ENCODE data around the gene GZMM.

GZMM gene

GRCh38 chr19:538641-539428, 5.0 kb upstream of the GZMM start:
- H3K27me3 Mint-ChIP-seq, result no peaks in the 10 kb centered on the region
- no peak overlapping the region for H3K27ac Mint-ChIP-seq
- no peaks in the 10 kb centered on the region for H3K36me3 Mint-ChIP-seq
- no peaks in the 10 kb centered on the region for H3K9me3 Mint-ChIP-seq (ENCODE audit: low read depth)
- peaks cover 10% of the 10 kb centered on the region for H3K4me1 Mint-ChIP-seq (ENCODE audit: low read depth)
- H3K4me3 Mint-ChIP-seq, result no peak overlapping the region

DNA sequence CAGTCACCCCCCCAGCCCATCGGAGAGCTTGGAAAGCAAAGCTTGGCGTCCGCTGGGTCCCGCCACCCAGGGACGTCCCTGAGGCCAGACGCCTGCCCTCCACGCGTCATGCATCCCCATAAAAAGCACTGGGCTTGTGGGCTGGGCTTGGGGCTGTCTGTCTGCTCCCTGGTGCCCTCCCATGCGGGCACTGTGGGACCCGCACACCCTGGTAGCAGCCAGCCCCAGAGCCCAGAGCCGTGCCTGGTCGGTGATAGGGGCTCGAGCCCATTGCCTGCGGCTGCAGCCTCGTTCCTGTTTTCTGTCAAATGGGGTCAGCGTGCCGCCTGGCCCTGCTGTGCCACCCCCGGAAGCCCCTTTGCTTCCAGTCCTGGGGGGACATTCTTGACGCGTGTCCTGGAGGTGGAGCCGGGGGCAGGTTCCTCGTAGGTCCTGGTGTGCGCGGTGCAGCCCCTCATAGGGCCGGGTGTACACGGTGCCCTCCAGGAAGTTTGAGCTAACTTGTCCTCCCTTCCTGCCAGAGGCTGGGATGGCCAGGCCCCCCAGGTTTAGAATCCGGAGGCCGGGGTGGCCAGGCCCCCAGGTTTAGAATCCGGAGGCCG, 4.3 kb upstream of the GZMM start:
- peaks cover 14% of the 10 kb centered on the region for H3K4me1 Mint-ChIP-seq (ENCODE audit: low read depth)
- no peak overlapping the region for H3K27ac Mint-ChIP-seq
- no peaks in the 10 kb centered on the region for H3K36me3 Mint-ChIP-seq
- H3K27me3 Mint-ChIP-seq, result no peaks in the 10 kb centered on the region
- H3K4me3 Mint-ChIP-seq, result no peak overlapping the region
- no peaks in the 10 kb centered on the region for H3K9me3 Mint-ChIP-seq (ENCODE audit: low read depth)

GRCh38 chr19:540867-541637, 2.8 kb upstream of the GZMM start:
- Mint-ChIP-seq H3K27ac (no peak overlapping the region), H3K27me3 (no peaks in the 10 kb centered on the region), H3K4me3 (no peak overlapping the region), H3K4me1 (ENCODE audit: low read depth) (peaks cover 18% of the 10 kb centered on the region), H3K9me3 (ENCODE audit: low read depth) (no peaks in the 10 kb centered on the region), H3K36me3 (no peaks in the 10 kb centered on the region)

- Mint-ChIP-seq H3K27me3 (no peaks in the 10 kb centered on the region), H3K36me3 (no peaks in the 10 kb centered on the region), H3K4me3 (no peak overlapping the region), H3K27ac (no peak overlapping the region), H3K4me1 (ENCODE audit: low read depth) (peaks cover 18% of the 10 kb centered on the region), H3K9me3 (ENCODE audit: low read depth) (no peaks in the 10 kb centered on the region)
These were observed 2.2 kb upstream of the GZMM start for GRCh38 chr19:541699-542098.

DNA sequence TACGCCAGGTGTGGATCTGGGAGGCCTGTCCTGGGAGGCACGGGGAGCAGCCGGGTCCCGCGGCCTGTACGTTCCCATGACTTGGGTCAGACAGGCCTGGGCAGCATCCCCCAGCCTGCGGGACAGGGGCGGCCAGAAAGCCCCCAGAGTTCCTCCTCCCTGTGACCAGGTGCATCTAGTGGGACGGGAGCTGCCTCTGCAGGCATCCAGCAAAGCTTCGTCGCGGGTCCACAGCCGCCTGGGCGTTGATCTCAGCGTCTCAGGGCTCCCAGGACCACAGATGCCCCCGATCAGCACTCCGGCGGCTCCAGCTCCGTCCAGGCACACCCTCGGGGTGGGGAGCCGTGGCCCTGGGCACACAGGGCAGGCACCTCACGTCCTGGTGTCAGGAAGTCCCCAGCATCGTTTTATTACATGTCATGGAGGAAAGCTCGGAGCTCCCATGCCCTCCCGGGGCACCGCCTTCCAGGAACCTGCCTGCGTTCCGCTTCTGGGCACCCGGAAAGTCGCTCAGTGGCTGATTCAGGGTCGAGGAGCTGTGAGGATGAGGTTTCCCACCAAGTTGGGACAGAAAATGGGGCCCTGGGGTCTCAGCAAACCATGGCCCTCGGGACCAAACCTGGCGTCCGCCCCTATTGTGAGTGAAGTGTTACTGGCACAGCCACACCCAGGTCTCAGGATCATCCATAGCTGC, 1.5 kb upstream of the GZMM start:
- H3K4me1 Mint-ChIP-seq (ENCODE audit: low read depth), result peaks cover 21% of the 10 kb centered on the region
- no peak overlapping the region for H3K27ac Mint-ChIP-seq
- H3K27me3 Mint-ChIP-seq, result no peaks in the 10 kb centered on the region
- H3K36me3 Mint-ChIP-seq, result no peaks in the 10 kb centered on the region
- no peak overlapping the region for H3K4me3 Mint-ChIP-seq
- H3K9me3 Mint-ChIP-seq (ENCODE audit: low read depth), result no peaks in the 10 kb centered on the region

- Mint-ChIP-seq H3K4me1 (ENCODE audit: low read depth) (peaks cover 22% of the 10 kb centered on the region), H3K36me3 (peaks cover 2% of the 10 kb centered on the region), H3K27ac (no peak overlapping the region), H3K4me3 (no peak overlapping the region), H3K27me3 (no peaks in the 10 kb centered on the region), H3K9me3 (ENCODE audit: low read depth) (no peaks in the 10 kb centered on the region)
These were observed 3.3 kb downstream of the GZMM start for GRCh38 chr19:547117-547516.

GRCh38 chr19:547836-548720, 4.2 kb downstream of the GZMM start:
- Mint-ChIP-seq H3K9me3 (ENCODE audit: low read depth) (no peaks in the 10 kb centered on the region), H3K4me1 (ENCODE audit: low read depth) (peaks cover 22% of the 10 kb centered on the region), H3K36me3 (peaks cover 2% of the 10 kb centered on the region), H3K27ac (no peak overlapping the region), H3K4me3 (no peak overlapping the region), H3K27me3 (no peaks in the 10 kb centered on the region)

DNA sequence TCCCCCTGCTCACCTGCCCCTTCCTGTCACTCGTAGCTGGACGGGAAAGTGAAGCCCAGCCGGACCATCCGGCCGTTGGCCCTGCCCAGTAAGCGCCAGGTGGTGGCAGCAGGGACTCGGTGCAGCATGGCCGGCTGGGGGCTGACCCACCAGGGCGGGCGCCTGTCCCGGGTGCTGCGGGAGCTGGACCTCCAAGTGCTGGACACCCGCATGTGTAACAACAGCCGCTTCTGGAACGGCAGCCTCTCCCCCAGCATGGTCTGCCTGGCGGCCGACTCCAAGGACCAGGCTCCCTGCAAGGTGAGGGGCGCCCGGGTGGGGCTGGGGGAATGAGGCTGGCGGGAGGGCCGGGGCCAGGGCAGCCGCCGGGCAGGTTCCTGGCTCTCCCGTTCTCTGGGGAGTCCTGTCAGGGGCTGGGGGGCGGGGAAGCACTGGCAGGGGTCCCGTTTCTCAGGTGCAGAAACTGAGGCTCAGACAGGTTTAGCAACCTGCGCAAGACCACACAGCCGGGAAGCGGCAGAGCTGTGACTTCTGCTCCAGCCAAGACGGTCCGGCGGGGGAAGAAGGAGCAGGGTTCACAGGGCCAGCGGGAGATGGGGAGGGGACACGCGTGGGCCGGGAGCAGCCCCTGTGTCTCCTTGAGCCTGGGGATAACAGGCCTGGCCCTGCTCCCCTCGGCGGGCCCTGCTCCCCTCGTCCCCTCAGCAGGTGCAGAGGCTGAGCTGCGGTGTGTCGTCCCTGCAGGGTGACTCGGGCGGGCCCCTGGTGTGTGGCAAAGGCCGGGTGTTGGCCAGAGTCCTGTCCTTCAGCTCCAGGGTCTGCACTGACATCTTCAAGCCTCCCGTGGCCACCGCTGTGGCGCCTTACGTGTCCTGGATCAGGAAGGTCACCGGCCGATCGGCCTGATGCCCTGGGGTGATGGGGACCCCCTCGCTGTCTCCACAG, 5.3 kb downstream of the GZMM start:
- Mint-ChIP-seq H3K36me3 (peaks cover 2% of the 10 kb centered on the region), H3K4me3 (no peak overlapping the region), H3K27ac (no peak overlapping the region), H3K4me1 (ENCODE audit: low read depth) (peaks cover 12% of the 10 kb centered on the region), H3K27me3 (no peaks in the 10 kb centered on the region), H3K9me3 (ENCODE audit: low read depth) (no peaks in the 10 kb centered on the region)

DNA sequence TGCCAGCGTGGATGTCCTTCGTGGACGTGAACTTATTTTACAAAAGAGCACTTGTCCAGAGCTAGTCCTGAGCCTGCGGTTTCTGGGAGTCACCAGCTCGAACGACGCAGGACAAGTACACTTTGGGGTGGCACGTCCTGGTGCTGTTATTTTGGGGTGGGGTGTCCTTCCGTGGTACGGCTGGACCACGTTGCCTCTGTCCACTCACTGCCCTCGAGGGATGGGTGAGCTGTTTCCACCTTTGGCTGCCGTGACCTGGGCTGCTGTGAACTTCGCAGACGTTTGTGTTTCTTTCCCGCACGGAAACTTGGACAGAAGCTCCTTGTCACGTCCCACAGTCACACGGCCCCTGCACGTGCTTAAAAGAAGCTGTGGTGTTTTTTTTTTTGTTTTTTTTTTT, 11.0 kb downstream of the GZMM start:
- Mint-ChIP-seq H3K4me1 (ENCODE audit: low read depth) (peaks cover 4% of the 10 kb centered on the region), H3K27me3 (no peaks in the 10 kb centered on the region), H3K36me3 (no peaks in the 10 kb centered on the region), H3K9me3 (ENCODE audit: low read depth) (no peaks in the 10 kb centered on the region), H3K4me3 (no peak overlapping the region), H3K27ac (no peak overlapping the region)

DNA sequence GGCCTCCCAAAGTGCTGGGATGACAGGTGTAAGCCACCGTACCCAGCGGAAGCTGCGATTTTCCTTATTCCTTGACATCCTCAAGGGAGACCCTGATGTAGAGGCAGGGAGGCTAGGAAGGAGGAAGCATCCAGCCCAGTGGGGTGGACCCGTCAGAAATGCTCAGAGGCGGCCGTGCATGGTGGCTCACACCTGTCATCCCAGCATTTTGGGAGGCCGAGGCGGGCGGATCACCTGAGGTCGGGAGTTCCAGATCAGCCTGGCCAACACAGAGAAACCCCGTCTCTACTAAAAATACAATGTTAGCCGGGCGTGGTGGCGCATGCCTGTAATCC, 11.6 kb downstream of the GZMM start:
- no peaks in the 10 kb centered on the region for H3K27me3 Mint-ChIP-seq
- H3K36me3 Mint-ChIP-seq, result no peaks in the 10 kb centered on the region
- H3K27ac Mint-ChIP-seq, result no peak overlapping the region
- no peak overlapping the region for H3K4me3 Mint-ChIP-seq
- no peaks in the 10 kb centered on the region for H3K9me3 Mint-ChIP-seq (ENCODE audit: low read depth)
- peaks cover 4% of the 10 kb centered on the region for H3K4me1 Mint-ChIP-seq (ENCODE audit: low read depth)

GRCh38 chr19:556611-557382, 12.9 kb downstream of the GZMM start:
- H3K27me3 Mint-ChIP-seq, result no peaks in the 10 kb centered on the region
- H3K36me3 Mint-ChIP-seq, result no peaks in the 10 kb centered on the region
- H3K4me1 Mint-ChIP-seq (ENCODE audit: low read depth), result peaks cover 2% of the 10 kb centered on the region
- H3K27ac Mint-ChIP-seq, result no peak overlapping the region
- no peaks in the 10 kb centered on the region for H3K9me3 Mint-ChIP-seq (ENCODE audit: low read depth)
- H3K4me3 Mint-ChIP-seq, result no peak overlapping the region

DNA sequence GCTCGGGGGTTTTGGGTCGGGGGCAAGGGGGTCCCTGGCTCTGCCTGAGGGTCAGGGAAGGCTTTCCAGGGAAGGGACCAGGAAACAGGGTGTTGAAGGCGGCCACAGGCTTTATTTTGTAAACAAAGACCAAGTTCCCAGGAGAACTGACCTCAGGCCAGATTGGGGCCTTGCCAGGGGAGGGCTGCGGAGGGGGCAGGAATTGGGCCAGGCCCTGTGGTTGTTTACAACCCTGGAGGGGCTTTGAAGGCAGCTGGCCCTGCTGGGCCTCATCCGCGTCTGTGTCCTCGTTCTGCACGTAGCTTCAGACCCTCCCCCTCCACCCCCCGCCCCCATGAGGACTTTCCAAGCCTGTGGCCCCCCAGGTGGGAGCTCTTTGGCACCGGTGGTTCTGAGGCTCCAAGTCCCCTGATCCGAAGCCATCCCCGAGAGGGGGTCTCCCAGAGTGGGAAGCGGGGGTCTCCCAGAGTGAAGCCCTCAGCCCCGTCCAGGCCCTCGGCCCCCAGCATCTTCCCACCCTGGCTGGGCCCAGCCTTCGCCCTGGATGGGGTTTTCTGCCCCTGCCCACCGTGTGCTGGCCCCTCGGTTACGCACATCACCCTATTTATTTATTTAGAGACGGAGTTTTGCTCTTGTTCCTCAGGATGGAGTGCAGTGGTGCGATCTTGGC, 15.1 kb downstream of the GZMM start:
- Mint-ChIP-seq H3K27me3 (no peaks in the 10 kb centered on the region), H3K27ac (no peak overlapping the region)

More for the DNA sequence above, 15.1 kb downstream of the GZMM start:
- no peaks in the 10 kb centered on the region for H3K9me3 Mint-ChIP-seq (ENCODE audit: low read depth)
- no peak overlapping the region for H3K4me3 Mint-ChIP-seq
- H3K36me3 Mint-ChIP-seq, result no peaks in the 10 kb centered on the region
- H3K4me1 Mint-ChIP-seq (ENCODE audit: low read depth), result peaks cover 2% of the 10 kb centered on the region
